ENCODE data around the gene RUNX1. TPM values are rescaled to one million over a fixed set of nuclear protein-coding genes. Genes with fewer than 3 reads are reported as not detected.

RUNX1 gene
- total and polyA plus RNA-seq, 2 of the 13 experiments (the other 11 are each of a cell fraction or from before 2014, with no cell fraction given) = 5.4 to 6.4 TPM

DNA sequence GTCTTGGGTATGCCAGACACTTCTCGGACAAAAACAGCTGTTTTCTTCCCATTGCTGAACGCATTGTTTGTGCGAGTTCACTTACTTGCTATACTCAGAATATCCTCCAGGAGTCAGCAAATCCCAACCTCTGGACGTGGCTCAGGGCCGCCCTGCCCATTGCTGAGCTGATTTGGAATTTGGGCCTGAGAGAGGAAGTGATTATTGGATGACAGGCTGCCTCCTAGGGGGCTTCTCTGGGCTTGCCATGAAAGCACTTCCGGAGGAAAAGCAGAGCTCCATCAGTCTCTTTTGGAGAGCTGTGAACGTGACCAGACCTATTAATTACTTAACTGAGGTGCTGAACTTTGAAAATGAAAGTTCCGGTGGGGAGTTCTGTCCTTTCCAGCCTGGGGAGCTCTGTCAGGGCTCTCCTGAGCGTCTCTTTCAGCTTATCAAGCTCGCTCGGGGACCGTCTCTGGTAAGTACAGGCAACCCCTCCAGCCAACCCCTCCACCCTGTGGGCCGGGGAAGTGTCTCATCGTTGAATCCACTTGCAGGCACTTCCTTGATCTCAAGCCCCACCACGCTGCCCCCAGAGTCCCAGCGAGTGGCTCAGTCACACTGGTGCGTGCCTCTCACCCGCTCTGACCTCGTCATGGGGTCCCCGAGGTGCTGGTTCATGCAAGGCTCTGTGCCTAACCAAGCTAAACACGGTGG is 303.4 kb downstream of the RUNX1 start (continued):
- TF ChIP-seq, protein P1, sequence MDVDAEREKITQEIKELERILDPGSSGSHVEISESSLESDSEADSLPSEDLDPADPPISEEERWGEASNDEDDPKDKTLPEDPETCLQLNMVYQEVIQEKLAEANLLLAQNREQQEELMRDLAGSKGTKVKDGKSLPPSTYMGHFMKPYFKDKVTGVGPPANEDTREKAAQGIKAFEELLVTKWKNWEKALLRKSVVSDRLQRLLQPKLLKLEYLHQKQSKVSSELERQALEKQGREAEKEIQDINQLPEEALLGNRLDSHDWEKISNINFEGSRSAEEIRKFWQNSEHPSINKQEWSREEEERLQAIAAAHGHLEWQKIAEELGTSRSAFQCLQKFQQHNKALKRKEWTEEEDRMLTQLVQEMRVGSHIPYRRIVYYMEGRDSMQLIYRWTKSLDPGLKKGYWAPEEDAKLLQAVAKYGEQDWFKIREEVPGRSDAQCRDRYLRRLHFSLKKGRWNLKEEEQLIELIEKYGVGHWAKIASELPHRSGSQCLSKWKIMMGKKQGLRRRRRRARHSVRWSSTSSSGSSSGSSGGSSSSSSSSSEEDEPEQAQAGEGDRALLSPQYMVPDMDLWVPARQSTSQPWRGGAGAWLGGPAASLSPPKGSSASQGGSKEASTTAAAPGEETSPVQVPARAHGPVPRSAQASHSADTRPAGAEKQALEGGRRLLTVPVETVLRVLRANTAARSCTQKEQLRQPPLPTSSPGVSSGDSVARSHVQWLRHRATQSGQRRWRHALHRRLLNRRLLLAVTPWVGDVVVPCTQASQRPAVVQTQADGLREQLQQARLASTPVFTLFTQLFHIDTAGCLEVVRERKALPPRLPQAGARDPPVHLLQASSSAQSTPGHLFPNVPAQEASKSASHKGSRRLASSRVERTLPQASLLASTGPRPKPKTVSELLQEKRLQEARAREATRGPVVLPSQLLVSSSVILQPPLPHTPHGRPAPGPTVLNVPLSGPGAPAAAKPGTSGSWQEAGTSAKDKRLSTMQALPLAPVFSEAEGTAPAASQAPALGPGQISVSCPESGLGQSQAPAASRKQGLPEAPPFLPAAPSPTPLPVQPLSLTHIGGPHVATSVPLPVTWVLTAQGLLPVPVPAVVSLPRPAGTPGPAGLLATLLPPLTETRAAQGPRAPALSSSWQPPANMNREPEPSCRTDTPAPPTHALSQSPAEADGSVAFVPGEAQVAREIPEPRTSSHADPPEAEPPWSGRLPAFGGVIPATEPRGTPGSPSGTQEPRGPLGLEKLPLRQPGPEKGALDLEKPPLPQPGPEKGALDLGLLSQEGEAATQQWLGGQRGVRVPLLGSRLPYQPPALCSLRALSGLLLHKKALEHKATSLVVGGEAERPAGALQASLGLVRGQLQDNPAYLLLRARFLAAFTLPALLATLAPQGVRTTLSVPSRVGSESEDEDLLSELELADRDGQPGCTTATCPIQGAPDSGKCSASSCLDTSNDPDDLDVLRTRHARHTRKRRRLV (CRISPR knock-in tag; IDR thresholded peaks at IDR 0.05) = 0 out of 2 replicates have a peak, but pooled peaks have one; percentile 24
- TF ChIP-seq KLF16 (CRISPR knock-in tag; IDR thresholded peaks at IDR 0.05) (peak in 1 of 2 experiments; percentile 68; a peak in 1 of 4 replicates), XRCC5 (optimal IDR thresholded peaks at IDR 0.05; ENCODE audit: low read length) (peak; percentile 77), PAWR (CRISPR knock-in tag; IDR thresholded peaks at IDR 0.05; ENCODE audit: borderline replicate concordance) (no peak), TARDBP (CRISPR knock-in tag; IDR thresholded peaks at IDR 0.05) (peak; percentile 57), BRCA1 (CRISPR knock-in tag; IDR thresholded peaks at IDR 0.05) (no peak), SMC3 (IDR thresholded peaks at IDR 0.05; ENCODE audit: low read length) (peak; percentile 99), DMAP1 (CRISPR knock-in tag; IDR thresholded peaks at IDR 0.05) (0 out of 2 replicates have a peak, but pooled peaks have one; percentile 29), ZNF501 (CRISPR knock-in tag; IDR thresholded peaks at IDR 0.05) (peak; percentile 51; the same call in 1 of the 2 replicates), PHF8 (CRISPR knock-in tag; IDR thresholded peaks at IDR 0.05) (peak; percentile 49; the same call in 1 of the 2 replicates), MAZ (IDR thresholded peaks at IDR 0.05; ENCODE audit: borderline replicate concordance, low read depth, low read length) (peak; percentile 33; the same call in 1 of the 2 replicates), MAZ (CRISPR knock-in tag; IDR thresholded peaks at IDR 0.05; ENCODE audit: low read depth) (peak; percentile 58), IKZF4 (CRISPR knock-in tag; IDR thresholded peaks at IDR 0.05; ENCODE audit: borderline replicate concordance, low read depth, not compliant biosample characterization) (no peak), ELF3 (CRISPR knock-in tag; IDR thresholded peaks at IDR 0.05) (peak; percentile 85), FOXA1 (IDR thresholded peaks at IDR 0.05) (no peak), FOXA1 (CRISPR knock-in tag; IDR thresholded peaks at IDR 0.05) (no peak), CENPX (CRISPR knock-in tag; IDR thresholded peaks at IDR 0.05) (no peak)
- TF ChIP-seq, protein P2, sequence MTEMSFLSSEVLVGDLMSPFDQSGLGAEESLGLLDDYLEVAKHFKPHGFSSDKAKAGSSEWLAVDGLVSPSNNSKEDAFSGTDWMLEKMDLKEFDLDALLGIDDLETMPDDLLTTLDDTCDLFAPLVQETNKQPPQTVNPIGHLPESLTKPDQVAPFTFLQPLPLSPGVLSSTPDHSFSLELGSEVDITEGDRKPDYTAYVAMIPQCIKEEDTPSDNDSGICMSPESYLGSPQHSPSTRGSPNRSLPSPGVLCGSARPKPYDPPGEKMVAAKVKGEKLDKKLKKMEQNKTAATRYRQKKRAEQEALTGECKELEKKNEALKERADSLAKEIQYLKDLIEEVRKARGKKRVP (CRISPR knock-in tag; IDR thresholded peaks at IDR 0.05) = 0 out of 4 replicates have a peak, but pooled peaks of 1 of the 2 experiments have one; percentile 34
- TF ChIP-seq, protein P3, sequence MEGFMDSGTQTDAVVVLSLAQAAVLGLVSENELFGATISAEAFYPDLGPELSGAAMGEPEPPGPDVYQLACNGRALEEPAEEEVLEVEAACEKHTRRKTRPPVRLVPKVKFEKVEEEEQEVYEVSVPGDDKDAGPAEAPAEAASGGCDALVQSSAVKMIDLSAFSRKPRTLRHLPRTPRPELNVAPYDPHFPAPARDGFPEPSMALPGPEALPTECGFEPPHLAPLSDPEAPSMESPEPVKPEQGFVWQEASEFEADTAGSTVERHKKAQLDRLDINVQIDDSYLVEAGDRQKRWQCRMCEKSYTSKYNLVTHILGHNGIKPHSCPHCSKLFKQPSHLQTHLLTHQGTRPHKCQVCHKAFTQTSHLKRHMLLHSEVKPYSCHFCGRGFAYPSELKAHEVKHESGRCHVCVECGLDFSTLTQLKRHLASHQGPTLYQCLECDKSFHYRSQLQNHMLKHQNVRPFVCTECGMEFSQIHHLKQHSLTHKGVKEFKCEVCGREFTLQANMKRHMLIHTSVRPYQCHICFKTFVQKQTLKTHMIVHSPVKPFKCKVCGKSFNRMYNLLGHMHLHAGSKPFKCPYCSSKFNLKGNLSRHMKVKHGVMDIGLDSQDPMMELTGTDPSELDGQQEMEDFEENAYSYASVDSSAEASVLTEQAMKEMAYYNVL (CRISPR knock-in tag; IDR thresholded peaks at IDR 0.05; ENCODE audit: borderline replicate concordance) = 0 out of 2 replicates have a peak, but pooled peaks have one; percentile 23
- TF ChIP-seq, protein P4, sequence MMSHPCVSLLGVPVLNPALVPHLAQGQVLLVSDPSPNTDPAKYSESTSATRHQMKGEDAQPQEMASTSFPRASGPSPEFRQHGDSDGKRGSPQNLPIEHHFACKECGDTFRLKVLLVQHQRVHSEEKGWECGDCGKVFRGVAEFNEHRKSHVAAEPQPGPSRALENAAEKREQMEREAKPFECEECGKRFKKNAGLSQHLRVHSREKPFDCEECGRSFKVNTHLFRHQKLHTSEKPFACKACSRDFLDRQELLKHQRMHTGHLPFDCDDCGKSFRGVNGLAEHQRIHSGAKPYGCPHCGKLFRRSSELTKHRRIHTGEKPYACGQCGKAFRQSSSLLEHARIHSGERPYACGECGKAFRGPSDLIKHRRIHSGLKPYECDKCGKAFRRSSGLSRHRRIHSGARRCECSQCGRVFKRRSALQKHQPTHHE (CRISPR knock-in tag; IDR thresholded peaks at IDR 0.05; ENCODE audit: borderline replicate concordance) = no peak

All from HepG2 (cell line).